Measurements from ENCODE around the gene LAMC1. TPM values are rescaled to one million over a fixed set of nuclear protein-coding genes. Genes with fewer than 3 reads are reported as not detected.

Gene LAMC1
- total RNA-seq, 1 experiment from 2014 or later = 61.2 TPM

GRCh38 chr1:183179033-183179432 lies 155.8 kb downstream of the LAMC1 start (continued):
- TF ChIP-seq ELF1 (IDR thresholded peaks at IDR 0.05; ENCODE audit: borderline replicate concordance, low read depth) = no peak

DNA sequence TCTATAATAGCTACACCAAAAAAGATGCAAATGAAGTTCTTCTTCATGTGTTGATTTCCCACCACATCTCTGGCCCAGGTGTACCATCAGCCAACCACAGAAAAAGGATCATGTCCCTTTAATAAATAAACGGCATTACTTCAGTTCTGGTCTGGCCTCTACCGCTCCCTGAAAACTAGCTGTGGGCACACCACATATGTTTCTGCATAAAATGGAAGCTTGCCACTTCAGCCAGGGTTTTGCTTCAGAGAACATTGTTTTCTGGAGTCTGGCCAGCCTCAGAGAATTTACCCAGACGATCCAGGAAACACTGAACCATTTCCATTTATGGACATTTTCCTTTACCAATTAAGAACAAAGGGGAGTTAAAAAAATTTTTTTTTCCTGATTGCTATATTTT lies 157.0 kb downstream of the LAMC1 start:
- RAD21 ChIA-PET (ENCODE audit: low non-redundant PET in 1 of 2, low total read pairs in 2 of 2, uncharacterized antibody in 2 of 2, unreplicated experiment in 2 of 2) = no interaction called here
- no peak overlapping the region for H3K27ac ChIP-seq (ENCODE audit: low read depth, low read length)

DNA sequence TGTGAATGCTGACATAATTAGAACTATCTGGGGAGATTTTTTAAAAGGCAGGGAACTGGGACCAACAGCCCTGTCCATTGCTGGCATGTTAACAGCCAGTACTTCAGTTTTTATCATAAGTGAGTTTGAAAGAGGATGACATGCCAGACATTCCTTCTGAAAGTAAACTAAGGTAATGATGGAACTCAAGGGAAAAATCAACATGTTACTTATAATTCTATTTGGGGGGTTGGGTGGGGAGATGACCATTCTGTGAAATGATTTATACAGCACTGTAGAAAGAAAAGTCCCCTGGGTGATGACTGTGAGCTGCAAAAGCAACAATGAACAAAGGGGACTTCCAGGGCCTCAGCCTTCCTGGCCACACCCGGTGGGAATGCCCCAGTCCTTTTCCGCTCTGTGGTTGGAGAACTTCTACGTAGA lies 157.4 kb downstream of the LAMC1 start:
- Histone ChIP-seq H3K9me3 (ENCODE audit: control insufficient read depth in 1 of 2, insufficient read depth in 1 of 2, low read depth in 1 of 2, low read length in 2 of 2) (no peaks in the 10 kb centered on the region), H3K9ac (ENCODE audit: low read length) (0 out of 2 replicates have a peak overlapping the region, but pooled peaks have one; percentile 10), H2AFZ (ENCODE audit: low read depth, low read length, poor library complexity, severe bottlenecking) (peak overlapping the region; percentile 93), H3K27ac (ENCODE audit: low read depth, low read length) (no peak overlapping the region), H4K20me1 (ENCODE audit: insufficient read depth) (no peaks in the 10 kb centered on the region), H3K4me2 (ENCODE audit: low read length) (peak overlapping the region; percentile 14), H3K79me2 (ENCODE audit: insufficient read depth, low read length) (no peaks in the 10 kb centered on the region), H3K27me3 (ENCODE audit: insufficient read depth, low read length) (no peaks in the 10 kb centered on the region), H3K4me3 (replicated peaks in 1 of 2; ENCODE audit: low read depth in 1 of 2, low read length in 2 of 2) (no peak overlapping the region), H3K9me2 (ENCODE audit: insufficient read depth) (no peaks in the 10 kb centered on the region), H3K36me3 (ENCODE audit: control insufficient read depth in 1 of 2, insufficient read depth in 2 of 2, low read length in 2 of 2) (no peaks in the 10 kb centered on the region), H3K4me1 (ENCODE audit: control insufficient read depth in 1 of 2, insufficient read depth in 2 of 2, low read length in 2 of 2) (peaks cover 8 to 20% of the 10 kb centered on the region in 2 experiments)
- TF ChIP-seq SRF (IDR thresholded peaks at IDR 0.05; ENCODE audit: low read depth) (0 out of 2 replicates have a peak, but pooled peaks have one; percentile 2), POLR2AphosphoS5 (IDR thresholded peaks at IDR 0.05; ENCODE audit: low read depth, low read length) (no peak)
- RAD21 ChIA-PET (ENCODE audit: low non-redundant PET in 1 of 2, low total read pairs in 2 of 2, uncharacterized antibody in 2 of 2, unreplicated experiment in 2 of 2) = no interaction called here
- DNase-seq (ENCODE audit: low read depth, low spot score) (no peak), ATAC-seq (peak; percentile 57)
- intact Hi-C loops (cut with micrococcal nuclease) = no loop called here
- POLR2A ChIA-PET = no interaction called here
- CTCF ChIA-PET = no interaction called here
- BruUV-seq (replicated peaks) = no TSS peak

More for the DNA sequence above, 157.0 kb downstream of the LAMC1 start:
- CTCF ChIA-PET = no interaction called here
- ATAC-seq (peak; percentile 53), DNase-seq (ENCODE audit: low read depth, low spot score) (no peak)
- Histone ChIP-seq H3K4me2 (ENCODE audit: low read length) (peak overlapping the region; percentile 14), H3K9ac (ENCODE audit: low read length) (peak overlapping the region; percentile 10; the same call in 1 of the 2 replicates), H4K20me1 (ENCODE audit: insufficient read depth) (no peaks in the 10 kb centered on the region), H3K4me3 (replicated peaks in 1 of 2; ENCODE audit: low read depth in 1 of 2, low read length in 2 of 2) (no peak overlapping the region), H3K4me1 (ENCODE audit: control insufficient read depth in 1 of 2, insufficient read depth in 2 of 2, low read length in 2 of 2) (peaks cover 5 to 16% of the 10 kb centered on the region in 2 experiments; a peak in 3 of 4 replicates), H3K36me3 (ENCODE audit: control insufficient read depth in 1 of 2, insufficient read depth in 2 of 2, low read length in 2 of 2) (no peaks in the 10 kb centered on the region), H2AFZ (ENCODE audit: low read depth, low read length, poor library complexity, severe bottlenecking) (peak overlapping the region; percentile 93), H3K9me2 (ENCODE audit: insufficient read depth) (no peaks in the 10 kb centered on the region), H3K9me3 (ENCODE audit: control insufficient read depth in 1 of 2, insufficient read depth in 1 of 2, low read depth in 1 of 2, low read length in 2 of 2) (no peaks in the 10 kb centered on the region), H3K79me2 (ENCODE audit: insufficient read depth, low read length) (no peaks in the 10 kb centered on the region), H3K27me3 (ENCODE audit: insufficient read depth, low read length) (no peaks in the 10 kb centered on the region)
- TF ChIP-seq SRF (IDR thresholded peaks at IDR 0.05; ENCODE audit: low read depth) (0 out of 2 replicates have a peak, but pooled peaks have one; percentile 31), ZFX (IDR thresholded peaks at IDR 0.05) (no peak), EGR1 (IDR thresholded peaks at IDR 0.05; ENCODE audit: low read depth) (no peak)
- intact Hi-C loops (cut with micrococcal nuclease) = no loop called here
- POLR2A ChIA-PET = no interaction called here
- BruUV-seq (replicated peaks) = no TSS peak

All from HCT116 (cell line).